Thymus (tissue), 11 donors: Measurements from ENCODE around the gene PLXNA4. TPM values are rescaled to one million over a fixed set of nuclear protein-coding genes. Genes with fewer than 3 reads are reported as not detected.

ENCODE experiments used
- DNase-seq, 9 donors: peaks; one replicate each; pipeline ENCODE4 v3.0.0-alpha.2; 2013; ENCODE audit warnings: low spot score in 9 of 9, low read depth in 6 of 9, missing footprints in 1 of 9
- H3K27ac ChIP-seq, 2 donors: one replicate each; pipeline ENCODE4 v1.5.1; 2013; ENCODE audit warnings: control low read depth in 1 of 2, low read depth in 1 of 2, low read length in 1 of 2, mild to moderate bottlenecking in 1 of 2, moderate library complexity in 1 of 2
- H3K27me3 ChIP-seq, 2 donors: one replicate each; pipeline ENCODE4 v1.5.1; 2013; ENCODE audit warnings: low read length in 1 of 2; ENCODE audit not compliant: control insufficient read depth in 2 of 2, insufficient read depth in 1 of 2
- H3K36me3 ChIP-seq, 2 donors: one replicate each; pipeline ENCODE4 v1.5.1; 2013; ENCODE audit warnings: low read length in 1 of 2, mild to moderate bottlenecking in 1 of 2, moderate library complexity in 1 of 2; ENCODE audit not compliant: control insufficient read depth in 2 of 2, insufficient read depth in 2 of 2
- H3K4me1 ChIP-seq, 2 donors: one replicate each; pipeline ENCODE4 v1.5.1; 2013; ENCODE audit warnings: low read length in 2 of 2; ENCODE audit not compliant: control insufficient read depth in 2 of 2, insufficient read depth in 2 of 2
- H3K4me3 ChIP-seq, 2 donors: one replicate each; pipeline ENCODE4 v1.5.1; 2013; ENCODE audit warnings: low read length in 2 of 2, control low read depth in 1 of 2, mild to moderate bottlenecking in 1 of 2
- H3K9me3 ChIP-seq, 2 donors: one replicate each; pipeline ENCODE4 v1.5.1; 2013; ENCODE audit warnings: low read length in 1 of 2, mild to moderate bottlenecking in 1 of 2; ENCODE audit not compliant: control insufficient read depth in 2 of 2, insufficient read depth in 1 of 2
- WGBS: extraction: QIAGEN DNeasy Blood & Tissue Kit; methylation state at CpG from one replicate; pipeline ENCODE4 v1.1.7; 2013; 5-methylcytosine and 5-hydroxymethylcytosine counted together
- polyA plus RNA-seq: library from polyadenylated mRNA; stranded (reverse); fragments of 200-250 nt; gene quantifications from one replicate; pipeline ENCODE4 v1.2.3, GENCODE V29; 2013
- total RNA-seq: library from RNA; stranded (reverse); fragments of 120-200 nt; gene quantifications from one replicate; pipeline ENCODE4 v1.2.4, GENCODE V29; 2013
- donor health status: healthy.

The PLXNA4 gene
- total and polyA plus RNA-seq, 2 donors: 0.21 to 0.66 TPM

DNA sequence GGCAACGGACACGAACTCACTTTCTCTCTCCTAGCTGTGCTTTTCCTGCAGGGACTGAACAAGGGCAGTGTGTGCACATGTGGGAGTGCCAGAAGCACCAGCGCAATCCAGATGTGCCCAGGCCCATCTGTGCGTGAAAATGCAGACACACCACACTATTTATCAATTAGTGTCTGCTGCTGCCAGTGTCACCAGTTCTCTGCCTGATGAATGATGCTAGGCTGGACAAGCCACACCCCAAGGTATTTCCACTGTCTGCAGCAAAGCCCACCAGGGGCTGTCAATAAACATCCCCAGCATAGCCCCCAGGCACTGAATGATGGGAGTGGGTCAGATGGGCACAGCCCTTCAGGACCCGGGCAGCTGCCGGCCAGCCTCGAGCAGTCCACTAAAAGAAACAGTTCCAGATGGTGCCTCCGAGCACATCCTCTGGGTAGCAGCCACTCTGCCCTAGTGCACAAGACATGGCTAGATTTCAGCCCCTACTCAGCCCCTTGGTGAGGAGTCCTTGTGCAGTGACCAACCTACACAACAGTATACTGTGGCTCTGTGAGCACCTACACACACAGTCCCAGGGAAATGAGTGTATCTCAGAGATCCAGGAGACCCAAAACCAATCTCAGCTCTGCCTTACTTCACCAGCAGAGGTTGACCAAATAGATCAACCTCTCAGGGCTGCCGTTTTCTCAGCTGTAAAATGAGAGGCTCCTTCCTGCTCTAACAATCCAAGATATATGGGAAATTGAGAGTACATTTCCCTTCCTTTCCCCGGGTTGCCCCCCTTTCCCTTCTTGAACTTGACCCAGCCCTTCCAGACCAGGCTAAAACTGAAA, 314.7 kb downstream of the PLXNA4 start:
- no peak for DNase-seq
- no peak overlapping the region for H3K4me3 ChIP-seq
- WGBS: 84% methylated on average over 10 of the region's 10 CpGs
- no peaks in the 10 kb centered on the region for H3K9me3 ChIP-seq
- H3K4me1 ChIP-seq: no peaks in the 10 kb centered on the region
- no peak overlapping the region for H3K27ac ChIP-seq
- no peaks in the 10 kb centered on the region for H3K27me3 ChIP-seq
- H3K36me3 ChIP-seq: no peaks in the 10 kb centered on the region

GRCh38 chr7:132258231-132258630, 318.0 kb downstream of the PLXNA4 start:
- H3K4me1 ChIP-seq: no peaks in the 10 kb centered on the region
- DNase-seq: no peak
- no peak overlapping the region for H3K27ac ChIP-seq
- H3K27me3 ChIP-seq: no peaks in the 10 kb centered on the region
- no peaks in the 10 kb centered on the region for H3K9me3 ChIP-seq
- H3K4me3 ChIP-seq: no peak overlapping the region
- H3K36me3 ChIP-seq: no peaks in the 10 kb centered on the region
- 93% methylated on average over 7 of the region's 7 CpGs for WGBS

DNA sequence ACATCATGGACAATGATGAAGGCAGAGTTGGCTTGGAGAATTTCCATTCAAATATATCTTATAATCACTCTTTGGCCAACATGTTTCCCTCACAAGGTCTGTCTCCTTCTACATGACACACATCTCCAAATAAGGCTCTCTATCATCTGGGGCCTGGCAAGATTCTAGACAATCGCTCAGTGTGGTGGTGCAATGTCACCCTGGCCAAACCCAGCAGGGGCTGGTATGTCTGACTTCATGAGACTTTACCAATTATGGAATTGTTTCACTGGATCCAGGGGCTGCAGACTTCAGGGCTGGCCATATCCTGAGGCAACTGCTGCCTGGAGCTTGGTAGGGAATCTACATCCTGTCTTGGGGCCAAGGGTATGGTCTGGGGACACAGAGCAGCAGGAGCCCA, 319.0 kb downstream of the PLXNA4 start:
- Histone ChIP-seq H3K36me3 (no peaks in the 10 kb centered on the region), H3K4me1 (no peaks in the 10 kb centered on the region), H3K27me3 (no peaks in the 10 kb centered on the region), H3K4me3 (no peak overlapping the region), H3K27ac (no peak overlapping the region), H3K9me3 (no peaks in the 10 kb centered on the region)
- 96% methylated on average over 1 of the region's 1 CpG for WGBS
- DNase-seq: no peak

DNA sequence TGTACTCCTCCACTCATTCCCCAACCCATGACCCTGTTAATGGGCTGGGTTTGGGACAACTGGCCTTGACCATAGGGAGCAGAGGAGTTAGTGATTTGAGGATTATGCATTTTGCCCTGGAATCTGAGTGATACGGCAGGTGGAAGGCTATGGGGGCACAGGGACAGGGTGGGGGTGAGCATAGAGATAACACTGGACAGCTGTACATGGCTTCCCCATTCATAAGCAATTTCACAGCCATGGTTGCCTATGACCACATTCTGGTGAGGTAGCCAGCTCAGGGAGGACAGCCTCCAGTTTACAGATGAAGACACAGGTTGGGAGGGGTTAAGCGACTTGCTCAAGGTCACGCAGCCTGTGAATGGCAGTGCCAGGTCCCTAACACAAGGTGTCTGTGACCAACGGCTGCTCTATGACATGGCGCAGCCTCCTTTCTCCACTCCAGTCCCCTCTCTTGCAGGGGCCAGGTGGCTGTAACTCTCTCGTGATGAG, 319.5 kb downstream of the PLXNA4 start:
- no peaks in the 10 kb centered on the region for H3K9me3 ChIP-seq
- no peaks in the 10 kb centered on the region for H3K27me3 ChIP-seq
- H3K4me1 ChIP-seq: no peaks in the 10 kb centered on the region
- no peak for DNase-seq
- WGBS: 86% methylated on average over 6 of the region's 6 CpGs
- no peak overlapping the region for H3K4me3 ChIP-seq
- H3K27ac ChIP-seq: no peak overlapping the region
- no peaks in the 10 kb centered on the region for H3K36me3 ChIP-seq

- Histone ChIP-seq H3K9me3 (no peaks in the 10 kb centered on the region), H3K4me3 (no peak overlapping the region), H3K27ac (no peak overlapping the region), H3K4me1 (no peaks in the 10 kb centered on the region), H3K27me3 (peaks cover 0 to 2% of the 10 kb centered on the region in 2 donors), H3K36me3 (no peaks in the 10 kb centered on the region)
- no peak for DNase-seq
- 85% methylated on average over 6 of the region's 6 CpGs for WGBS
These were observed 320.4 kb downstream of the PLXNA4 start for GRCh38 chr7:132255898-132256297.

- no peaks in the 10 kb centered on the region for H3K9me3 ChIP-seq
- no peak for DNase-seq
- WGBS: 92% methylated on average over 3 of the region's 3 CpGs
- H3K4me3 ChIP-seq: no peak overlapping the region
- H3K4me1 ChIP-seq: no peaks in the 10 kb centered on the region
- H3K36me3 ChIP-seq: no peaks in the 10 kb centered on the region
- peaks cover 0 to 6% of the 10 kb centered on the region in 2 donors for H3K27me3 ChIP-seq
- no peak overlapping the region for H3K27ac ChIP-seq
These were observed 321.0 kb downstream of the PLXNA4 start for GRCh38 chr7:132255115-132255797.

DNA sequence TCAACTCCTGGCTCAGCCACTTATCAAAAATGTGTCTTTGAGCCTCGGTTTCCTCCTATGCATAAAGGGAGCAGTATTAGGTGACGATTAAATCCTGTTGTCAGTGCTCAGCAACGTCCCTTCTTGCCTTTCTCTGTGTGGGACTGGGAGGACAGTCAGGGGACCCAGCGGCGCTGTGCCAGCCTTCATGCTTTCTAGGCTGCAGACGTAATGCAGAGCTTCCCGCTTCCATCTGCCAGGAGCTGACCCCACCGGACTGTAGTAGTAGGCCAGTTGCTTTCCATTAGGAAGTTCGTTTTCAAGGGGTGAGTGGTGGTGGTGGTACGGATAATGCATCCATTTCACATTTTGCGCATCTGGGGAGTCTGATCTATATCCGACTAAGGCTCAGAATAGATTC, 321.8 kb downstream of the PLXNA4 start:
- peaks cover 0 to 7% of the 10 kb centered on the region in 2 donors for H3K27me3 ChIP-seq
- no peak overlapping the region for H3K27ac ChIP-seq
- DNase-seq: no peak
- no peaks in the 10 kb centered on the region for H3K9me3 ChIP-seq
- H3K4me1 ChIP-seq: no peaks in the 10 kb centered on the region
- 87% methylated on average over 12 of the region's 12 CpGs for WGBS
- no peak overlapping the region for H3K4me3 ChIP-seq
- H3K36me3 ChIP-seq: no peaks in the 10 kb centered on the region

DNA sequence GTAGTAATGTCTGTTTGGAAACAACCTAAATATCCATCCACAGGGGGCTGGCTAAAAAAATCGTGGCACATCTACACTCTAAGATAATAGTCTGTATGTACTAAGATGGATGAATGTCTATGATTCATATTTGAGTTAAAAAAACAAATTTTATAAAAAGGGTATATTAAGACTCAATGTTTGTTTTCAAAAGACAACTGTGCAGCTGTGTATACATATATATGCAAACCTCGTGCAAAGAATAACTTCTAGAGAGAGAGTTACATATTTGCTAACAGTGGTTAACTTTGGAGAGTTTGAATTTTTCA, 323.5 kb downstream of the PLXNA4 start:
- peaks cover 0 to 8% of the 10 kb centered on the region in 2 donors for H3K27me3 ChIP-seq
- H3K36me3 ChIP-seq: no peaks in the 10 kb centered on the region
- H3K4me3 ChIP-seq: no peak overlapping the region
- 72% methylated on average over 2 of the region's 2 CpGs for WGBS
- DNase-seq: no peak
- no peak overlapping the region for H3K27ac ChIP-seq
- H3K4me1 ChIP-seq: no peaks in the 10 kb centered on the region
- H3K9me3 ChIP-seq: no peaks in the 10 kb centered on the region

DNA sequence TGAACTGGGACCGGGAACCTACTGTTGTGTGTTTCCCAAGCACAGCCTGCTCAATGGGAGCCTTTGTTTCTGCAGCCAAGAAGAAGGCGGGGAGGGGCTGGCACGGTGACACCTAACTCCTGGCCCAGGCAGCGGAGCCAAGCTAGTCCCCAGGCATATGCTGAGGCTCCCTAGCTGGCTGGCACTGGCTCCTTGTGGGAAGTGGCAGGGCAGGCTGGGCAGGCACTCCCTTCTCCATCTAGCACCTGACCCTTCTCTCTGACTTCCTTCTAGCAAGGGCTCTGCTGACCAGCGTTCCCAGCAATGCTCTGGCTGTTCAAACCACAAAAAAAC, 325.0 kb downstream of the PLXNA4 start:
- Histone ChIP-seq H3K9me3 (no peaks in the 10 kb centered on the region), H3K4me1 (no peaks in the 10 kb centered on the region), H3K27me3 (peaks cover 0 to 8% of the 10 kb centered on the region in 2 donors), H3K27ac (no peak overlapping the region), H3K36me3 (no peaks in the 10 kb centered on the region), H3K4me3 (no peak overlapping the region)
- 51% methylated on average over 5 of the region's 5 CpGs for WGBS
- DNase-seq: no peak
